Fibroblast of lung (primary cell): ENCODE measurements around the gene EGLN2. TPM values are rescaled to one million over a fixed set of nuclear protein-coding genes. Genes with fewer than 3 reads are reported as not detected.
"Not testable (repeated sequence)": the region's sequence is repeated elsewhere in the genome, so short reads cannot be mapped to it uniquely, and the experiment has no call there.

ENCODE experiments used
- DNase-seq, 2 donors: peaks; one replicate each; pipeline versions ENCODE4 v3.0.0 to v3.0.0-alpha.2; 2010; ENCODE audit warnings: low read depth in 2 of 2
- H2AFZ ChIP-seq: 2 replicates; pipeline ENCODE4 v1.5.1; 2012; ENCODE audit warnings: low read length, control low read depth, inconsistent platforms
- H3K27ac ChIP-seq: 2 replicates; pipeline ENCODE4 v1.5.1; 2011; ENCODE audit warnings: low read length, control low read depth; ENCODE audit not compliant: insufficient read depth
- H3K27me3 ChIP-seq: 2 replicates; pipeline ENCODE4 v1.5.1; 2011; ENCODE audit warnings: mild to moderate bottlenecking, low read length; ENCODE audit not compliant: control insufficient read depth, insufficient read depth
- H3K36me3 ChIP-seq: 2 replicates; pipeline ENCODE4 v1.5.1; 2011; ENCODE audit warnings: low read length; ENCODE audit not compliant: control insufficient read depth, insufficient read depth
- H3K4me1 ChIP-seq: 2 replicates; pipeline ENCODE4 v1.5.1; 2011; ENCODE audit warnings: low read length; ENCODE audit not compliant: control insufficient read depth, insufficient read depth; ENCODE audit errors: extremely low read depth
- H3K4me2 ChIP-seq: 2 replicates; pipeline ENCODE4 v1.5.1; 2011; ENCODE audit warnings: low read length, control low read depth; ENCODE audit not compliant: insufficient read depth; ENCODE audit errors: extremely low read depth
- H3K4me3 ChIP-seq, 4 experiments: fragments of 200-600 bp in 1 of 4; sonication (generic) in 1 of 4; replicated peaks in 1 of 4; 2 replicates each; pipeline ENCODE4 v1.5.1; 2011 to 2016; ENCODE audit warnings: low read length in 4 of 4, low read depth in 3 of 4, mild to moderate bottlenecking in 3 of 4, control low read depth in 2 of 4, inconsistent platforms in 1 of 4, mixed read lengths in 1 of 4; ENCODE audit not compliant: insufficient read depth in 1 of 4; ENCODE audit errors: control extremely low read depth in 1 of 4
- H3K79me2 ChIP-seq: 2 replicates; pipeline ENCODE4 v1.5.1; 2012; ENCODE audit warnings: mild to moderate bottlenecking, low read length, inconsistent platforms; ENCODE audit not compliant: control insufficient read depth, insufficient read depth
- H3K9ac ChIP-seq: 2 replicates; pipeline ENCODE4 v1.5.1; 2011; ENCODE audit warnings: mild to moderate bottlenecking, low read length, control low read depth; ENCODE audit not compliant: insufficient read depth
- H3K9me3 ChIP-seq: 2 replicates; pipeline ENCODE4 v1.5.1; 2012; ENCODE audit warnings: low read depth, low read length; ENCODE audit not compliant: control insufficient read depth, insufficient read depth
- H4K20me1 ChIP-seq: 2 replicates; pipeline ENCODE4 v1.5.1; 2011; ENCODE audit warnings: low read length; ENCODE audit not compliant: control insufficient read depth, insufficient read depth; ENCODE audit errors: extremely low read depth
- CTCF ChIP-seq, 2 donors: IDR thresholded peaks in 1 of 2; conservative IDR thresholded peaks in 1 of 2; 1 replicate in 1 of 2; 2 replicates in 1 of 2; pipeline ENCODE4 v1.5.1; 2011 to 2012; ENCODE audit warnings: low read length in 2 of 2, control low read depth in 1 of 2, inconsistent platforms in 1 of 2, low read depth in 1 of 2, mild to moderate bottlenecking in 1 of 2
- EZH2 ChIP-seq: IDR thresholded peaks from 2 replicates; pipeline ENCODE4 v1.5.1; 2012; ENCODE audit warnings: low read length, control low read depth, mild to moderate bottlenecking; ENCODE audit errors: missing control alignments
- polyA plus RNA-seq, 2 donors: library from polyadenylated mRNA; depleted of rRNA in 1 of 2; stranded (reverse) in 1 of 2; unstranded in 1 of 2; fragments of >200 nt; gene quantifications; 2 replicates each; pipeline ENCODE4 v1.2.1, GENCODE V29; 2011 to 2012; ENCODE audit warnings: missing spikeins in 1 of 2
- total RNA-seq: library from RNA; depleted of rRNA; stranded (reverse); fragments of >200 nt; gene quantifications from 2 replicates; pipeline ENCODE4 v1.2.1, GENCODE V29; 2014

EGLN2 gene
- total and polyA plus RNA-seq, 2 donors (not counting 1 experiment from before 2014, with no cell fraction given): 27.3 to 106 TPM

DNA sequence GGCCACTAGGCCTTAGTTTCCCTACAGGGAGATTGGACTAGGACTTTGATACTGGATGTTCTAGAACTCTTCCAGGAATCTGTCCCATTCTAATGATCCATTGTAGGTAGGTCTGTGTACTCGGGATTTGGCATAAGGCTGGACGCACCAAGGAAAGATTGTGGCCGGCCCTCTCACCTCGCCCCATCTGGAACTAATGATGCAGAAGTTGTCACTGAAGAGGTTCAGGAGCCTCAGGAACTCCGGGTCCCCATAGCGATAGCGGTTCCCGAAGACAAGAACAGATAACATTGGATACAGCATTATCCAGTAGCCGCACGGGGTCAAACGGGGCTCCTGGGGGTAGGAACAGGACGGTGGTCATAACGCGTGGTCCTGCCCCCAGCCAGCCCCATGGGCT is 11.2 kb downstream of the EGLN2 start:
- H3K9me3 ChIP-seq: no peaks in the 10 kb centered on the region
- peaks cover 37% of the 10 kb centered on the region for H3K79me2 ChIP-seq
- no peak overlapping the region for H2AFZ ChIP-seq
- H4K20me1 ChIP-seq: no peaks in the 10 kb centered on the region
- H3K27me3 ChIP-seq: no peaks in the 10 kb centered on the region
- H3K4me1 ChIP-seq: peaks cover 18% of the 10 kb centered on the region
- no peak overlapping the region for H3K4me2 ChIP-seq
- H3K4me3 ChIP-seq: peak overlapping the region in 2 of 4 experiments; percentile 24 to 46
- TF ChIP-seq EZH2 (no peak), CTCF (conservative IDR thresholded peaks at IDR 0.05 in 1 of 2, IDR thresholded peaks at IDR 0.05 in 1 of 2; ENCODE audit: low read depth in 1 of 2, low read length in 2 of 2) (no peak)
- DNase-seq: no peak
- H3K9ac ChIP-seq: no peak overlapping the region
- H3K27ac ChIP-seq: peak overlapping the region; percentile 13
- H3K36me3 ChIP-seq: peaks cover 26% of the 10 kb centered on the region

DNA sequence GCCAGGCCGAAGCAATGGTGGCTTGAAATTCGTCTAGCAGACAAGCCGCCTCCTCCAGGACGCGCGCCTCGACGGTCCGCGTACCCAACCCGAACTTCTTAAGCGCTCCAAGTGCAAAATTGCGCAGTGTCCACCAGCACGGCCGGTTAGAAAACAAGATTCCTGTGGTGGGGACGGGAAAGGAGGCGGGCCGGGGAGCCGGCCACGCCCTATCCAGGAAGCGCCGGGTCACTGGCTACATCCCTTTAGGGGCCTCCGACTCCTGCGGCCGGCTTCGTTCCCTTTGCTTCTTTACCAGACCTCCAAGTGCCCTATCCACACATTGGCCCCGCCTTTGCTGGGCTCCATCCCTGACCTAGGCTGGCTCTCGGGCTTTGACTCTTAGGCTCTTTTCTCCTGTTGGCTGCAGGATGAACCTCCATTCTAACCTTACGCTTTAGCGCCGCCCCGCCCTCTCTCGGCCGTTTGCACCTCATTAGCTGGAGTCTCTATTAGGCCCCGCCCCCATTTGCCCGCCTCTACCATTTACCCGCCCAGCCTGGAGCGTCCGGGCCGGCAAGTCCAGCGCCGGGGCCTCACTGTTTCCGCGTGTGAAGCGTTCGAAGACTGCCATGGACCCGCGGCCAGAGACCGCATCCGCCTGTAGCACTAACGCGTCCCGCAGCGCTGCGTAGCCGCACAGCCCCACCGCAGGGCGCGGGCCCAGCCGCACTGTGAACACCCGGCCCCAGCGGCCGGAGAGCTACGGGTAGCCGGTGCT is 11.8 kb downstream of the EGLN2 start:
- Histone ChIP-seq H3K4me1 (peaks cover 13% of the 10 kb centered on the region), H3K36me3 (peaks cover 22% of the 10 kb centered on the region), H3K27ac (peak overlapping the region; percentile 23), H3K4me3 (peak overlapping the region in 3 of 4 experiments; percentile 21 to 46 (median 34)), H3K4me2 (peak overlapping the region; percentile 62), H3K79me2 (peaks cover 30% of the 10 kb centered on the region)
- not testable (repeated sequence) for H3K9me3 ChIP-seq, H4K20me1 ChIP-seq, H2AFZ ChIP-seq, H3K9ac ChIP-seq, H3K27me3 ChIP-seq
- DNase-seq: peak; percentile 76 to 87

DNA sequence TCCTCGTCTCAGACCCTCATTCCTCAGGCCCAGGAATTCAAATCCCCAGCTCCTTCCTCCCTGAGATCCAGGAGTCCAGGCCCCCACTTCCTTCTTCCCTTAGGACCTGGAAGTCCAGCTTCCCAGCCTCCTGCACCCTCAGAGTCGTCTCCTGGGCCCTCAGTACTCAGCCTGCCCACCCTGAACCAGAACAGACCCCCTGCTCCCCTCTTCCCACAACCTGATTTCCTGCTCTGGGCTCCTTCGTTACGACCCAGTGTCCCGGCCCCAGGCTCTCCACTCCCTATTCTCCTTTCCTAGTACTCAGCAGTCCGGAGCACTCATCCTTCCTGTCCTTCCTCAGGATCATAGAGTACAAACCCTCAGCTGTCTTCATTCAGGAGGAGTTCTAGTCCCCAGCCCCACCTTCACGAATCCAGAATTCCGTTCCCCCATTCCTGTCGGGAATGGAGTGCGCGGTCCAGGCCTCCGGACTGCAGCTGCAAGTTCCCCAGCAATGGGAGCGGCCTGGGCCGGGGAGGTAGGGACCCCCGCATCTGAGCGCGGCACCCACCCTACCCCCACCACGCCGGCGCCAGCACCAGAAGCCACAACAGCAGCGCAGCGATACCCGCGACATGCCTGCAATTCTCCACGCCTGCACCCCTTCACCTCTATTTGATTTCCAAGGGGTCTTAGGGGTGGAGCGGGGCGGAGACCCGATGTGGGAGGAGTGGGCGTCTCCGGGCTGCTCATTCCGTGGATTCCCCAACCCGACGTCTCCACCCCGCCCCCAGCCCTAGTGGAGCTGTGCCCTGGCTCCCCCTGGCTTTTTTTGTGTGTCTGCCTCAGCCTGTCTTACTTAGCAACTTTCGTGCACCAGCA is 12.7 kb downstream of the EGLN2 start:
- Histone ChIP-seq H3K27me3 (no peaks in the 10 kb centered on the region), H3K4me2 (no peak overlapping the region), H2AFZ (no peak overlapping the region), H3K27ac (no peak overlapping the region), H4K20me1 (no peaks in the 10 kb centered on the region), H3K36me3 (peaks cover 22% of the 10 kb centered on the region), H3K4me1 (peaks cover 6% of the 10 kb centered on the region), H3K9ac (no peak overlapping the region), H3K4me3 (peak overlapping the region in 1 of 4 experiments; percentile 28), H3K79me2 (peaks cover 21% of the 10 kb centered on the region), H3K9me3 (no peaks in the 10 kb centered on the region)
- no peak for TF ChIP-seq EZH2
- no peak for TF ChIP-seq CTCF (conservative IDR thresholded peaks at IDR 0.05 in 1 of 2, IDR thresholded peaks at IDR 0.05 in 1 of 2; ENCODE audit: low read depth in 1 of 2, low read length in 2 of 2)
- DNase-seq: no peak

DNA sequence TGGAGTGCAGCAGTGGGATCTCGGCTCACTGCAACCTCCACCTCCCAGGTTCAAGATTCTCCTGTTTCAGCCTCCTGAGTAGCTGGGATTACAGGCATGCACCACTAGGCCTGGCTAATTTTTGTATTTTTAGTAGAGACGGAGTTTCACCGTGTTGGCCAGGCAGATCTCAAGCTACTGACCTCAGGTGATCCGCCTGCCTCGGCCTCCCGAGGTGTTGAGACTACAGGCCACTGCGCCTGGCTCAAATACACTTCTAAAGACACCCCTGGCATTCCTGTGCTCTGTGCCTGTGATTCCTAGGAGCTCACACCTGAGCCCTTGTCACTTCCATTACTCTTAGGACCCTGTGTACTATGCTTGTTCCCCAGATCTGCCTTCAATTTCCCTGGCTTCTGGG is 13.6 kb downstream of the EGLN2 start:
- not testable (repeated sequence) for DNase-seq, H3K4me3 ChIP-seq, H3K27ac ChIP-seq, H3K27me3 ChIP-seq, H4K20me1 ChIP-seq, H3K9ac ChIP-seq, H3K9me3 ChIP-seq, H2AFZ ChIP-seq, H3K4me2 ChIP-seq, H3K4me1 ChIP-seq
- Histone ChIP-seq H3K36me3 (peaks cover 18% of the 10 kb centered on the region), H3K79me2 (peaks cover 15% of the 10 kb centered on the region)
